Loucy (cell line): Measurements from ENCODE around the gene PTGES2.

Experiments
- EZH2phosphoT487 ChIP-seq: fragments of 200-600 bp; IDR thresholded peaks from 2 replicates; pipeline ENCODE4 v1.6.1; 2018; ENCODE audit warnings: antibody characterized with exemption, mild to moderate bottlenecking, moderate library complexity, borderline replicate concordance
- TF ChIP-seq, protein P1 (sequence below): fragments of 200-600 bp; sonication (generic); conservative IDR thresholded peaks from 2 replicates; pipeline ENCODE4 v1.5.1; 2014; ENCODE audit warnings: mild to moderate bottlenecking, antibody characterized with exemption, low read length

DNA sequence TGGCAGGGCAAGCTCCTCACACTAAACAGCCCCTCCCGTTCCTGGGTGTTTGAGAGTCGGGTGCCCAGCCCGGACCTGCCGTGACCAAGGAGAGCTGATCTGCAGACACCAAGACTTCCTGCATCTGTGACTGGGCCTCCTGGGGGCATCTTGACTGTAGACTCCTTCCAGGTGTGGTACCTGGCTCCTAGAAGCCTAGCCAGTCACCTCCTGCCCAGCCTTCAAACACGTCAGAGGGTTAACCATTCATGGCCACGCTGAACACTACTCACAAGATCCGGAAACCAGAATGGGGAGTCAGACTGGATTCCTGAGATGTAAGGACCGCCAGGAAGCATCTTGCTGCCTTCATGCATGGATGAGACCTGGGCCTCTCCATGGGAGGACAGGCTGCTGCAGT is 18.0 kb upstream of the PTGES2 start:
- TF ChIP-seq, protein P1, sequence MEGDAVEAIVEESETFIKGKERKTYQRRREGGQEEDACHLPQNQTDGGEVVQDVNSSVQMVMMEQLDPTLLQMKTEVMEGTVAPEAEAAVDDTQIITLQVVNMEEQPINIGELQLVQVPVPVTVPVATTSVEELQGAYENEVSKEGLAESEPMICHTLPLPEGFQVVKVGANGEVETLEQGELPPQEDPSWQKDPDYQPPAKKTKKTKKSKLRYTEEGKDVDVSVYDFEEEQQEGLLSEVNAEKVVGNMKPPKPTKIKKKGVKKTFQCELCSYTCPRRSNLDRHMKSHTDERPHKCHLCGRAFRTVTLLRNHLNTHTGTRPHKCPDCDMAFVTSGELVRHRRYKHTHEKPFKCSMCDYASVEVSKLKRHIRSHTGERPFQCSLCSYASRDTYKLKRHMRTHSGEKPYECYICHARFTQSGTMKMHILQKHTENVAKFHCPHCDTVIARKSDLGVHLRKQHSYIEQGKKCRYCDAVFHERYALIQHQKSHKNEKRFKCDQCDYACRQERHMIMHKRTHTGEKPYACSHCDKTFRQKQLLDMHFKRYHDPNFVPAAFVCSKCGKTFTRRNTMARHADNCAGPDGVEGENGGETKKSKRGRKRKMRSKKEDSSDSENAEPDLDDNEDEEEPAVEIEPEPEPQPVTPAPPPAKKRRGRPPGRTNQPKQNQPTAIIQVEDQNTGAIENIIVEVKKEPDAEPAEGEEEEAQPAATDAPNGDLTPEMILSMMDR: no peak
- no peak for TF ChIP-seq EZH2phosphoT487
